ENCODE results near the gene ZMAT5. TPM values are rescaled to one million over a fixed set of nuclear protein-coding genes. Genes with fewer than 3 reads are reported as not detected.

The ZMAT5 gene
- total RNA-seq, 4 donors from 2014 or later: 22.1 to 29.3 (median 26.6) TPM

DNA sequence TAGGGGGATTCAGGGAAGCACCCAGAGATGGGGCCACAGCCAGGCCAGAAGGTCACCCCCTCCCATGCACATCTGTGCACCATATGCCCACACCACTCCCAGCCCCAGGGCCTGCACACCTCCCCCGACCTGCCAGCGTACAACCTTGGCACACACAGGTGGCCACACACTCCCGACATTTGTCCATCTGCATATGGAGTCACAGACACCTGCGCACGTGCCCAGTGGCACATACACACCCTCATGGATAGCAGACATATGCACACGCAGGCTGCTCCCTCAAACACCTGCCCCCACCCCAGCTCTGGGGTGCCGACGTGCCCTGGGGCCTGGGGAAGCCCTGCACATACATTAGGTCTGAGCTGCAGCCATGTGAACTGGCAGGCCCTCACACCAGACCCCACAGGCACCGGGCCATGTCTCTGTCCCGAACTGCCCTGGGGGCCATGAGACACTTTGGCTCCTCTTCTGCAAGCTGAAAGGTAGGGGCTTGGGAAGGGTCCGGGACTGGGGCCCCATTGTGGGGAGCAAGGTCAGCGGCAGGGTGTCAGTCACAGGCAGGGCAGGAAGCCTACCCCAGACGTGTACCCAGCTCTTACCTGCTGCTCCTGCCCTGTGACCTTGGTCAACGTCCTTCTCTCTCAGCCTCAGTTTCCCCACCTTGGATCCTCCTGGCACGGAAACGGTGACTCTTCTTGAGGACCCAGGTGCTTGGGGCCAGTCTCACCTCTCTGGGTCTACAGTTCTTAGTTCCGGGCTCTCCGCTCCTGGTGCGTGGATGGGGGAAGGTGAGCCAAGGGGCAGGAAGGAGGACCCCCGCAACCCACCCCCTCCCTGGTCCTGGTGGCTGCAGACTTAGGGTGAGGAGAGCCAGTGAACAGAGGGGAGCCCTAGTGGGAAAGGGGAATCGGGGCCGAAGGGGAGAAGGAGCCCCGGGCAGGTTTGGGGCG is 47.6 kb downstream of the ZMAT5 start:
- peak overlapping the region in 1 of 4 donors; percentile 37 for H3K4me3 ChIP-seq
- no peak for DNase-seq (ENCODE audit: low spot score in 2 of 2)
- no peak overlapping the region for H3K27ac ChIP-seq
- no peaks in the 10 kb centered on the region for H3K36me3 ChIP-seq
- peaks cover 0 to 18% (median 5%) of the 10 kb centered on the region in 4 donors for H3K4me1 ChIP-seq
- TF ChIP-seq POLR2A (IDR thresholded peaks at IDR 0.05) (no peak), EP300 (IDR thresholded peaks at IDR 0.05) (no peak), CTCF (IDR thresholded peaks at IDR 0.05) (no peak)
- 47 to 53% methylated on average over 18 to 24 of the region's 24 CpGs for WGBS, 2 donors
- no peaks in the 10 kb centered on the region for H3K9me3 ChIP-seq
- peaks cover 0 to 55% of the 10 kb centered on the region in 2 donors for H3K27me3 ChIP-seq

- peaks cover 0 to 18% (median 5%) of the 10 kb centered on the region in 4 donors for H3K4me1 ChIP-seq
- WGBS, 2 donors: 81 to 94% methylated on average over 11 of the region's 11 CpGs
Measured at GRCh38 chr22:29717789-29718188, 49.0 kb downstream of the ZMAT5 start.

GRCh38 chr22:29716814-29717545 is 49.8 kb downstream of the ZMAT5 start:
- H3K27me3 ChIP-seq: peaks cover 0 to 68% of the 10 kb centered on the region in 2 donors
- WGBS, 2 donors: 63 to 64% methylated on average over 16 of the region's 16 CpGs
- TF ChIP-seq CTCF (IDR thresholded peaks at IDR 0.05): no peak
- TF ChIP-seq POLR2A (IDR thresholded peaks at IDR 0.05): no peak
- TF ChIP-seq EP300 (IDR thresholded peaks at IDR 0.05): no peak
- no peaks in the 10 kb centered on the region for H3K9me3 ChIP-seq
- no peaks in the 10 kb centered on the region for H3K36me3 ChIP-seq
- H3K4me3 ChIP-seq: no peak overlapping the region
- peak in 1 of 2 donors; percentile 38 for DNase-seq (ENCODE audit: low spot score in 2 of 2)
- H3K4me1 ChIP-seq: peaks cover 0 to 18% (median 5%) of the 10 kb centered on the region in 4 donors
- no peak overlapping the region for H3K27ac ChIP-seq

More at GRCh38 chr22:29717789-29718188, 49.0 kb downstream of the ZMAT5 start:
- Histone ChIP-seq H3K4me3 (no peak overlapping the region), H3K27me3 (peaks cover 0 to 61% of the 10 kb centered on the region in 2 donors), H3K9me3 (no peaks in the 10 kb centered on the region), H3K27ac (no peak overlapping the region), H3K36me3 (no peaks in the 10 kb centered on the region)
- no peak for DNase-seq (ENCODE audit: low spot score in 2 of 2)
- TF ChIP-seq POLR2A (IDR thresholded peaks at IDR 0.05): no peak
- TF ChIP-seq CTCF (IDR thresholded peaks at IDR 0.05): no peak
- no peak for TF ChIP-seq EP300 (IDR thresholded peaks at IDR 0.05)

DNA sequence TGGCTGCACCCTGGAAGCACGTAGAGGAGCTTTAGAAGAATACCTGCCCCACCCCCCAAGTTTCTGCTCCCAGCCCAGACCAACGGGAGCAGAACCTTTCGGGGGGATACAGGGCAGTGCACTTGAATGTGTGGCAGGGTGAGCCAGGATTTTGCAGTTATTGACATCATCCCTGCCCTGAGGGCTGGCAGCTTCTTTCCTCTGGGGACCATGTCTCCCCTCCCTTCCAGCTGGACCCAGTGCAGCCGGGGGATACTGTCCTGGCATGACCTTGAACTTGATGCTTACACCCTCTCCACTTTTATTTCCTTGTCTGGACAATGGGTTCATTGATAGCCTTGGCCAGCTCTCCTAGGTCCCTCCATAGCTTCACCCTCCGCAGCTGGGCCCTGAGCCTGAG is 51.1 kb downstream of the ZMAT5 start:
- H3K4me3 ChIP-seq: no peak overlapping the region
- TF ChIP-seq POLR2A (IDR thresholded peaks at IDR 0.05): no peak
- TF ChIP-seq CTCF (IDR thresholded peaks at IDR 0.05): no peak
- TF ChIP-seq EP300 (IDR thresholded peaks at IDR 0.05): no peak
- no peaks in the 10 kb centered on the region for H3K9me3 ChIP-seq
- peaks cover 0 to 55% of the 10 kb centered on the region in 2 donors for H3K27me3 ChIP-seq
- no peak for DNase-seq (ENCODE audit: low spot score in 2 of 2)
- H3K27ac ChIP-seq: no peak overlapping the region
- 30 to 47% methylated on average over 5 of the region's 5 CpGs for WGBS, 2 donors
- H3K36me3 ChIP-seq: no peaks in the 10 kb centered on the region
- peaks cover 0 to 13% (median 4%) of the 10 kb centered on the region in 4 donors for H3K4me1 ChIP-seq

Measured in tibial nerve (tissue), 4 donors.